Measurements from ENCODE around the gene BAG5. TPM values are rescaled to one million over a fixed set of nuclear protein-coding genes. Genes with fewer than 3 reads are reported as not detected.

The BAG5 gene
- total and polyA plus RNA-seq, 8 donors = 4.3 to 207 (median 11.6) TPM

GRCh38 chr14:103581206-103581605 lies 18.7 kb upstream of the BAG5 start:
- H3K36me3 ChIP-seq = peaks cover 11 to 48% (median 45%) of the 10 kb centered on the region in 4 donors
- no peak for TF ChIP-seq POLR2A (IDR thresholded peaks at IDR 0.05)
- no peak for TF ChIP-seq EP300 (IDR thresholded peaks at IDR 0.05)
- H3K27me3 ChIP-seq = no peaks in the 10 kb centered on the region
- no peak overlapping the region for H3K4me3 ChIP-seq
- peaks cover 13 to 17% (median 15%) of the 10 kb centered on the region in 4 donors for H3K4me1 ChIP-seq
- no peak overlapping the region for H3K27ac ChIP-seq
- DNase-seq = no peak
- 89 to 94% (median 92%) methylated on average over 11 of the region's 11 CpGs for WGBS, 5 donors
- intact Hi-C loops (cut with DNase I; ENCODE audit: low total_unique reads) = no loop called here
- no peaks in the 10 kb centered on the region for H3K9me3 ChIP-seq

- H3K27me3 ChIP-seq = no peaks in the 10 kb centered on the region
- no peak overlapping the region for H3K27ac ChIP-seq
- TF ChIP-seq EP300 (IDR thresholded peaks at IDR 0.05) = no peak
- TF ChIP-seq CTCF (IDR thresholded peaks at IDR 0.05) = no peak
- no peak for TF ChIP-seq POLR2A (IDR thresholded peaks at IDR 0.05)
- TF ChIP-seq POLR2AphosphoS5 (IDR thresholded peaks at IDR 0.05) = no peak
- no peak overlapping the region for H3K4me3 ChIP-seq
- H3K36me3 ChIP-seq = peaks cover 11 to 69% (median 60%) of the 10 kb centered on the region in 4 donors
- H3K4me1 ChIP-seq = peaks cover 28 to 44% (median 38%) of the 10 kb centered on the region in 4 donors
- 84 to 94% (median 91%) methylated on average over 9 to 12 of the region's 12 CpGs for WGBS, 5 donors
- no peak for DNase-seq
- no peaks in the 10 kb centered on the region for H3K9me3 ChIP-seq
- intact Hi-C loops (cut with DNase I; ENCODE audit: low total_unique reads) = no loop called here
Observed at GRCh38 chr14:103578401-103579075, 16.1 kb upstream of the BAG5 start.

GRCh38 chr14:103576371-103577024 lies 14.0 kb upstream of the BAG5 start:
- Histone ChIP-seq H3K4me1 (peaks cover 36 to 61% (median 48%) of the 10 kb centered on the region in 4 donors), H3K36me3 (peaks cover 11 to 75% (median 60%) of the 10 kb centered on the region in 4 donors), H3K4me3 (peak overlapping the region in 1 of 4 donors; percentile 20), H3K27ac (peak overlapping the region; percentile 78 to 89 (median 85)), H3K27me3 (no peaks in the 10 kb centered on the region), H3K9me3 (no peaks in the 10 kb centered on the region)
- intact Hi-C loops (cut with DNase I; ENCODE audit: low total_unique reads) = no loop called here
- peak; percentile 96 for DNase-seq
- 14 to 36% (median 17%) methylated on average over 9 of the region's 9 CpGs for WGBS, 5 donors
- TF ChIP-seq POLR2A (IDR thresholded peaks at IDR 0.05) = no peak
- peak; percentile 76 to 89 (median 77) for TF ChIP-seq POLR2AphosphoS5 (IDR thresholded peaks at IDR 0.05)

- WGBS, 5 donors = 89 to 94% (median 92%) methylated on average over 18 of the region's 18 CpGs
- intact Hi-C loops (cut with DNase I; ENCODE audit: low total_unique reads) = no loop called here
- Histone ChIP-seq H3K36me3 (peaks cover 11 to 65% (median 48%) of the 10 kb centered on the region in 4 donors), H3K27ac (peak overlapping the region in 3 of 5 donors; percentile 78 to 88 (median 85)), H3K4me1 (peaks cover 40 to 73% (median 55%) of the 10 kb centered on the region in 4 donors), H3K9me3 (no peaks in the 10 kb centered on the region), H3K4me3 (no peak overlapping the region), H3K27me3 (no peaks in the 10 kb centered on the region)
- no peak for DNase-seq
- no peak for TF ChIP-seq CTCF (IDR thresholded peaks at IDR 0.05)
- no peak for TF ChIP-seq POLR2A (IDR thresholded peaks at IDR 0.05)
- TF ChIP-seq POLR2AphosphoS5 (IDR thresholded peaks at IDR 0.05) = no peak
- TF ChIP-seq EP300 (IDR thresholded peaks at IDR 0.05) = no peak
Observed at GRCh38 chr14:103574707-103575285, 12.3 kb upstream of the BAG5 start.

- Histone ChIP-seq H3K9me3 (no peaks in the 10 kb centered on the region), H3K4me3 (no peak overlapping the region), H3K27me3 (no peaks in the 10 kb centered on the region), H3K4me1 (peaks cover 40 to 79% (median 59%) of the 10 kb centered on the region in 4 donors), H3K27ac (peak overlapping the region in 2 of 5 donors; percentile 55 to 88), H3K36me3 (peaks cover 8 to 58% (median 41%) of the 10 kb centered on the region in 4 donors)
- TF ChIP-seq POLR2AphosphoS5 (IDR thresholded peaks at IDR 0.05) = no peak
- no peak for TF ChIP-seq EP300 (IDR thresholded peaks at IDR 0.05)
- TF ChIP-seq CTCF (IDR thresholded peaks at IDR 0.05) = no peak
- TF ChIP-seq POLR2A (IDR thresholded peaks at IDR 0.05) = no peak
- intact Hi-C loops (cut with DNase I; ENCODE audit: low total_unique reads) = no loop called here
- DNase-seq = no peak
- WGBS, 5 donors = 66 to 74% (median 69%) methylated on average over 6 of the region's 6 CpGs
Observed at GRCh38 chr14:103574104-103574503, 11.6 kb upstream of the BAG5 start.

Measured in stomach (tissue), 9 donors.